CD14-positive monocyte (primary cell): ENCODE results near the gene LINC01488. TPM values are rescaled to one million over a fixed set of nuclear protein-coding genes. Genes with fewer than 3 reads are reported as not detected.

Experiments used
- DNase-seq, 3 donors: peaks; one replicate each; pipeline ENCODE4 v3.0.0-alpha.2; 2011 to 2022
- H2AFZ ChIP-seq: 2 replicates; pipeline ENCODE4 v1.6.0; 2012; ENCODE audit warnings: mild to moderate bottlenecking, low read depth, low read length, inconsistent platforms; ENCODE audit not compliant: insufficient read depth, poor library complexity, severe bottlenecking
- H3K27ac ChIP-seq, 2 donors: 1 replicate in 1 of 2; 2 replicates in 1 of 2; pipeline ENCODE4 v1.5.1; 2012 to 2013; ENCODE audit warnings: low read length in 2 of 2, control low read depth in 1 of 2, inconsistent platforms in 1 of 2, low read depth in 1 of 2, mild to moderate bottlenecking in 1 of 2
- H3K27me3 ChIP-seq, 2 donors: one replicate each; pipeline versions ENCODE4 v1.6.0 to v1.6.1; 2011 to 2013; ENCODE audit warnings: low read length in 2 of 2; ENCODE audit not compliant: control insufficient read depth in 2 of 2, insufficient read depth in 2 of 2
- H3K36me3 ChIP-seq, 2 donors: replicated peaks in 1 of 2; 1 replicate in 1 of 2; 2 replicates in 1 of 2; pipeline versions ENCODE4 v1.5.1 to v1.6.1; 2012 to 2013; ENCODE audit warnings: low read length in 2 of 2, control low read depth in 1 of 2, inconsistent platforms in 1 of 2, mild to moderate bottlenecking in 1 of 2; ENCODE audit not compliant: insufficient read depth in 2 of 2, control insufficient read depth in 1 of 2
- H3K4me1 ChIP-seq, 2 donors: 1 replicate in 1 of 2; 2 replicates in 1 of 2; pipeline versions ENCODE4 v1.5.1 to v1.6.1; 2012 to 2013; ENCODE audit warnings: low read length in 2 of 2, control low read depth in 1 of 2, inconsistent platforms in 1 of 2, mild to moderate bottlenecking in 1 of 2, moderate library complexity in 1 of 2; ENCODE audit not compliant: insufficient read depth in 2 of 2, control insufficient read depth in 1 of 2
- H3K4me2 ChIP-seq: replicated peaks from 2 replicates; pipeline ENCODE3; 2012; ENCODE audit warnings: low read length, moderate library complexity, mild to moderate bottlenecking; ENCODE audit not compliant: poor library complexity, severe bottlenecking; ENCODE audit errors: extremely low read depth
- H3K4me3 ChIP-seq, 3 experiments: fragments of 200-600 bp in 1 of 3; sonication (generic) in 1 of 3; replicated peaks in 1 of 3; 1 replicate in 2 of 3; 2 replicates in 1 of 3; pipeline ENCODE4 v1.5.1; 2011 to 2013; ENCODE audit warnings: low read length in 3 of 3, mild to moderate bottlenecking in 3 of 3, control low read depth in 2 of 3, low read depth in 2 of 3, inconsistent platforms in 1 of 3, moderate library complexity in 1 of 3
- H3K79me2 ChIP-seq: 2 replicates; pipeline ENCODE4 v1.6.0; 2012; ENCODE audit warnings: mild to moderate bottlenecking, control low read depth, inconsistent platforms, low read length, moderate library complexity; ENCODE audit not compliant: insufficient read depth
- H3K9ac ChIP-seq: 2 replicates; pipeline ENCODE4 v1.6.0; 2017; ENCODE audit warnings: low read length, mild to moderate bottlenecking; ENCODE audit not compliant: insufficient read depth, poor library complexity, severe bottlenecking
- H3K9me3 ChIP-seq, 2 donors: replicated peaks in 1 of 2; 1 replicate in 1 of 2; 2 replicates in 1 of 2; pipeline versions ENCODE4 v1.5.1 to v1.6.1; 2012 to 2013; ENCODE audit warnings: low read length in 2 of 2, control low read depth in 1 of 2; ENCODE audit not compliant: control insufficient read depth in 1 of 2, insufficient read depth in 1 of 2
- H4K20me1 ChIP-seq: 2 replicates; pipeline ENCODE4 v1.6.0; 2012; ENCODE audit warnings: mild to moderate bottlenecking, low read length, control low read depth, moderate library complexity; ENCODE audit not compliant: insufficient read depth
- H3K27ac Mint-ChIP-seq, 7 donors: one replicate each; pipeline ENCODE4 v1.8.0; 2020; ENCODE audit warnings: mild to moderate bottlenecking in 7 of 7, mixed read lengths in 7 of 7, moderate library complexity in 6 of 7, inconsistent platforms in 2 of 7
- H3K27me3 Mint-ChIP-seq, 3 donors: one replicate each; pipeline ENCODE4 v1.8.0; 2021 to 2022; ENCODE audit warnings: low read depth in 3 of 3, mild to moderate bottlenecking in 3 of 3, mixed read lengths in 3 of 3, moderate library complexity in 3 of 3, inconsistent platforms in 1 of 3
- H3K36me3 Mint-ChIP-seq, 2 donors: one replicate each; pipeline ENCODE4 v1.8.0; 2020; ENCODE audit warnings: mixed read lengths in 2 of 2, inconsistent platforms in 1 of 2, mild to moderate bottlenecking in 1 of 2
- H3K4me1 Mint-ChIP-seq: one replicate; pipeline ENCODE4 v1.8.0; 2020; ENCODE audit warnings: mild to moderate bottlenecking, mixed read lengths
- H3K4me3 Mint-ChIP-seq, 2 donors: one replicate each; pipeline ENCODE4 v1.8.0; 2020; ENCODE audit warnings: mild to moderate bottlenecking in 2 of 2, mixed read lengths in 2 of 2, moderate library complexity in 1 of 2
- H3K9me3 Mint-ChIP-seq, 7 donors: one replicate each; pipeline ENCODE4 v1.8.0; 2020 to 2022; ENCODE audit warnings: mixed read lengths in 7 of 7, mild to moderate bottlenecking in 6 of 7, moderate library complexity in 6 of 7, inconsistent platforms in 2 of 7
- CTCF ChIP-seq: fragments of 200-600 bp; IDR thresholded peaks from one replicate; pipeline ENCODE4 v1.8.0; 2022; ENCODE audit warnings: antibody characterized with exemption, mild to moderate bottlenecking
- WGBS: methylation state at CpG from one replicate; pipeline ENCODE4 v1.1.5; 2013; ENCODE audit warnings: missing lambda C conversion rate; ENCODE audit not compliant: insufficient coverage; 5-methylcytosine and 5-hydroxymethylcytosine counted together
- intact Hi-C, 2 donors: fragments of 100-400 bp; cut with micrococcal nuclease; formaldehyde crosslinking; loops; one replicate each; pipeline versions ENCODE4 v1.15.0 to v1.15.1; 2023
- polyA plus RNA-seq, 3 donors: library from polyadenylated mRNA; depleted of rRNA in 1 of 3; unstranded in 2 of 3; stranded (reverse) in 1 of 3; fragments of 300-500 nt in 2 of 3; fragments of >200 nt in 1 of 3; fragmentation: Illumina TruSeq in 2 of 3; gene quantifications; 1 replicate in 2 of 3; 2 replicates in 1 of 3; pipeline ENCODE4 v1.2.3, GENCODE V29; 2012 to 2021

LINC01488 gene
- polyA plus RNA-seq, 3 donors, result not detected

GRCh38 chr11:69442012-69442806, 39.3 kb upstream of the LINC01488 start:
- peaks cover 0 to 22% of the 10 kb centered on the region in 2 donors for H3K27me3 ChIP-seq
- no peaks in the 10 kb centered on the region for H3K36me3 ChIP-seq
- WGBS, result 90% methylated on average over 7 of the region's 10 CpGs
- no peak overlapping the region for H3K9ac ChIP-seq
- H3K27ac ChIP-seq, result no peak overlapping the region
- no peaks in the 10 kb centered on the region for H3K79me2 ChIP-seq
- peaks cover 36 to 41% of the 10 kb centered on the region in 2 donors for H3K4me1 ChIP-seq
- H3K4me3 ChIP-seq, result no peak overlapping the region
- no peak for DNase-seq
- peaks cover 0 to 2% (median 0%) of the 10 kb centered on the region in 7 donors for H3K9me3 Mint-ChIP-seq
- H3K4me2 ChIP-seq, result no peak overlapping the region
- intact Hi-C loops, result no loop called here
- no peaks in the 10 kb centered on the region for H3K9me3 ChIP-seq
- H3K27me3 Mint-ChIP-seq, result peaks cover 32 to 59% (median 49%) of the 10 kb centered on the region in 3 donors
- no peak for TF ChIP-seq CTCF
- peaks cover 0 to 2% of the 10 kb centered on the region in 2 donors for H3K36me3 Mint-ChIP-seq
- no peak overlapping the region for H3K27ac Mint-ChIP-seq
- no peak overlapping the region for H2AFZ ChIP-seq
- H4K20me1 ChIP-seq, result peaks cover 6% of the 10 kb centered on the region
- H3K4me3 Mint-ChIP-seq, result peak overlapping the region in 1 of 2 donors; percentile 62
- H3K4me1 Mint-ChIP-seq, result peaks cover 38% of the 10 kb centered on the region

- Mint-ChIP-seq H3K4me1 (peaks cover 38% of the 10 kb centered on the region), H3K27me3 (peaks cover 35 to 64% (median 53%) of the 10 kb centered on the region in 3 donors), H3K27ac (no peak overlapping the region), H3K4me3 (peak overlapping the region in 1 of 2 donors; percentile 83), H3K36me3 (peaks cover 0 to 2% of the 10 kb centered on the region in 2 donors), H3K9me3 (peaks cover 0 to 2% (median 0%) of the 10 kb centered on the region in 7 donors)
- Histone ChIP-seq H3K36me3 (no peaks in the 10 kb centered on the region), H3K4me3 (no peak overlapping the region), H3K27ac (no peak overlapping the region), H3K4me1 (peaks cover 36 to 41% of the 10 kb centered on the region in 2 donors), H3K9ac (no peak overlapping the region), H2AFZ (no peak overlapping the region), H3K9me3 (no peaks in the 10 kb centered on the region), H3K79me2 (no peaks in the 10 kb centered on the region), H4K20me1 (peaks cover 6% of the 10 kb centered on the region), H3K4me2 (no peak overlapping the region), H3K27me3 (peaks cover 0 to 22% of the 10 kb centered on the region in 2 donors)
- TF ChIP-seq CTCF, result no peak
- WGBS, result 62% methylated on average over 10 of the region's 10 CpGs
- intact Hi-C loops, result no loop called here
- no peak for DNase-seq
These were observed 38.7 kb upstream of the LINC01488 start for GRCh38 chr11:69442807-69443137.
